Activated CD4-positive, CD25-positive, alpha-beta regulatory T cell treated with anti-CD3 and anti-CD28 coated beads, Interleukin-2, amount 50 U/mL, for 72 hours (primary cell): ENCODE measurements around the gene CYP46A1.
A peak's percentile ranks its signal among the peaks of the same experiment; 100 is the strongest.

Experiments
- DNase-seq: peaks from one replicate; pipeline ENCODE4 v3.0.0; 2021

Gene CYP46A1

GRCh38 chr14:99733211-99733539 is 49.1 kb downstream of the CYP46A1 start:
- DNase-seq, result peak; percentile 23

GRCh38 chr14:99733540-99734405 is 49.7 kb downstream of the CYP46A1 start:
- DNase-seq, result no peak

- peak; percentile 23 for DNase-seq
These were observed 50.4 kb downstream of the CYP46A1 start for GRCh38 chr14:99734406-99735051.

GRCh38 chr14:99735189-99736135 is 51.4 kb downstream of the CYP46A1 start:
- no peak for DNase-seq

DNA sequence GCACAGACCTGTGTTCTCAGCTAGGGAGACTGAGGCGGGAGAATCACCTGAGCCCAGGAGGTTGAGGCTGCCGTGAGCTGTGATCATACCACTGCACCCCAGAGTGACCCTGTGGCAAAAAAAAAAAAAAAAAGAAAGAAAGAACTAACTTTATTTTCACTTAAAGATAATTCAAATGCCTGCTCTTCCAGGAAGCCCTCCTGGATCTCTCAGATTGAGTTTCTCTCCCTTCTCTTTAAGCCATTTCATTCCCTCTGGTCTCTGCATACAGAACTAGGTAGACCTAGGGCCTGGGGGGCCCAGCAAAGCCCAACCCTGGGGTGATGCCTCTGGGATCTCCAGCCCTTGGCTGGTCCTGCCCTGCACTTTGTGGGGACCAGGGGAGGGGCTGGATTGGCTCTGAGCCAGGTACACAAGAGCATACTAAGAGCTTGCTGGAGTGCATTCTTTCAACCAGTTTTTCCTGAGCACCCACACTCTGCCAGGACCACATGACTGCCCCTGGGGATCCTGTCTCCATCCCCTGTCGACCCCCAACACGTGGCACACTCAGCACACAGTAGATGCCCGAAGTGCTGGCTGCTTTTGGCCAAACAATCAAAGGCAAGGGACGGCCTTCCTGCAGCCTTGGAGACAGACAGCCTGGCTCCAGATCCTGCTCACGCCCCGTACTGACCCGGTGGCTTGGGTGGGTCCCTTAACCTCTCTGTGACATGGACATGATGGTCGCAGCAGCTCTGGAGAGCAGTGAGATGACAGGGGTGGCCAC is 52.7 kb downstream of the CYP46A1 start:
- no peak for DNase-seq

GRCh38 chr14:99737451-99737951 is 53.4 kb downstream of the CYP46A1 start:
- DNase-seq, result no peak

GRCh38 chr14:99737956-99738667 is 54.0 kb downstream of the CYP46A1 start:
- no peak for DNase-seq

- DNase-seq, result no peak
These were observed 56.3 kb downstream of the CYP46A1 start for GRCh38 chr14:99740411-99740810.

- no peak for DNase-seq
These were observed 57.3 kb downstream of the CYP46A1 start for GRCh38 chr14:99741227-99741976.

DNA sequence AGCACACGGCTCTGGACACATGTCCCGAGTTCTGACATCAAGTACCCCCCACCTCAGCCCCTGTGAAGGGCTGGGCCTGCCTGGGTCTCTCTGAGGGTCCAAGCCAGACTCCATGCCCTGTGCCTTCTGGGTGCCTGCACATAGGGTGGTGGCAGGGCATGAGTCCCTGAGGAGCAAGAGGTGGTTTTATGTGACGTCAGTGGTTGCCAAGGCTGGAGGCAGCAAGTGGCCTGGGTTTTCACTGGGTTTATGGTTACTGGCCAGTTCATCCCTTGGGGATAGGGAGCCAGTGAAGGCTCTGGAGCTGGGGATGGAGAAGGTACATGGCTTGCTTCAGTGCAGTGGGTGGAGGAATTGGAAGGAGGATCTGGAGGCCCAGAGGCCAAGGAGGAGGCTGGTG is 58.0 kb downstream of the CYP46A1 start:
- no peak for DNase-seq

DNA sequence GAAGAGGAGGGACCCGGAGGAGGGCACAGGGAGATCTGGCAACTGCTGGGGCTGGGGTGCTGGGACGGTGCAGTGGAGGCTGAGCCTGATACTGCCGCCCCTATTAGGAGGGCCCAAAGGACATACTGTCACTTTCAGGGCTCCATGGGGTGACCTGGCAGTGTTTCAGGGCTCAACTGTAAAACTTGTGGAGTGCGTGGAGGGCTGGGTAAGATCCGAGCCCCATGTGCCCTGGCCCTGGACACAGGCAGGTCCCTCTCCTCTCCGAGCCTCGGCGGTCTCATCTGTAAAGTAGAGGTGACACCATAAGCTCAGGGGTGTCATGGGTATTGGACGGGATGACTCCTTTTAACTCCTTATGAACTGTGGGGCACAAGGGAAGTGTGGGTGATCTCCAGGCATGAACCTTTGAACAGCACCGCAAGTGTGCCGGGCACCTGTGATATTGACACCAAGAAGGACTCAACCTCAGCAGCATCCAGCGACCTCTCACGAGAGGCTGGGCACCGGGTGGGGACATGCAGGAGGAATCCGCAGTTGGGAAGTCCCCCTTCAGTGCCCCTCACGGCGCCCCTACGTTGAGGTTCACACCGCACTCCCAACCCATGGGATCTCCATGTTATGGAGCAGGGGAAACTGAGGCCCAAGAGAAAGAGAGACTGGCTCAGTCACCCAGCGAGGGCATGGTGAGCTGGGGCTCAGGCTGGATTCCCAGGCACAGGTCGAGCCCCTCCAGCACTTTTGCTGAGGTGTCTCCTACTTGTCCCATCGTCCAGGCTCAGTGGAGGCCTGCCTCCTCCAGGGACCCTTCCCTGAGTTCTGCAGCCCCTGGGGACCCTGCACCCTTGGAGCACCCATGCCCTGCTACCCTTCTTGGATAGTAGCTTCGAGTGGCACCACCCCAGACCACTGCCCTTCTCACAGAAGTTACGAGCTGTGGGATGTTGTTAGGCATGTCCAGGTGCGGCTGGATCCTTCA is 58.7 kb downstream of the CYP46A1 start:
- DNase-seq, result no peak

GRCh38 chr14:99744199-99744872 is 60.2 kb downstream of the CYP46A1 start:
- DNase-seq, result no peak

- DNase-seq, result no peak
These were observed 60.8 kb downstream of the CYP46A1 start for GRCh38 chr14:99744873-99745224.

DNA sequence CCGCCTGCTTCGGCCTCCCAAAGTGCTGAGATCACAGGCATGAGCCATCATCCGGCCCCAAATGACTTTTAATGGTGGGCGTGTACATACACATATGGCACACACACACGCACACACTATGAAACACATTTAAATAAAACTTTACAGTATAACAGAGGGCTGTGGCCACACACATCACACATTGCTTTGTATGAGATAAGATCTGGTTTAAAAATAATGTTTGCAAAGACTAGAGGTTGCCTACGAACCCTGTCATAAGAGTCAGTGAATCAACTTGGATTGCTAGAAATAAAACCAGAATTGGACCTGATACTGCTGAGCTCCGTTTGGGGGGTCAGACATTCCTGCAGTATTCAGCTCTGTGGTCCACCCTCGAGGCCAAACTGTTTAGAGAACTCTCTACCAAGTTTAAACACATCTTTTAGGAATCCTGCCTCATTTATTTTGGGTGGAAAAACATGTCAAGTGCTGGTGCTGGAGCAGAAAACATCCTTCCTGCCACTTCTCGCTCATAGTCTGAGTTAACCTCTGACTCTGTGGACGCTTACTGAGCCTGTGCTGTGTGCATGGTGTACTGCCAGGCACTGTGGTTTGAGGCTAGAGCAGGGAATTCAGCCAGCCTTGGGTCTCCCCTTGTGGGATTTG is 61.3 kb downstream of the CYP46A1 start:
- DNase-seq, result no peak

DNA sequence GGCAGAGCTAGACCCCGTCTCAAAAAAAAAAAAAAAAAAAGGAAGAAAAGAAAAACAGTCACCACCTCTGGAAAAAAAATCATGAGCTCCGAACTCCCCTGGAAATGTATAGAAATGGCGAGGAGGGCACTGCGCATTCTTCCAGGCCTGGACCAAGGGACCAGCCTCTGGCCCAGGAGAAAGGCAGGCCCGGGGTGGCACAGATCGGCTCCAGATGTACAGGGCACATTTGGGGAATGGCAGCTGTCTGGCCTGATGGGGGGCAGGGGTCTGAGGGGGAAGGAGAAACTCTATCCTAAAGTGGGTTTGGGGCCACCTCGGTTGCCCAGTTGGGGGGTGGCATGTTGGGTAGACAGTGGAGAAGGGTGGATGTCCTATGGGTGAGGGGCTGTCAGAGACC is 63.1 kb downstream of the CYP46A1 start:
- no peak for DNase-seq

- DNase-seq, result no peak
These were observed 63.7 kb downstream of the CYP46A1 start for GRCh38 chr14:99747582-99748330.

GRCh38 chr14:99748529-99748928 is 64.4 kb downstream of the CYP46A1 start:
- DNase-seq, result no peak

GRCh38 chr14:99749142-99749541 is 65.0 kb downstream of the CYP46A1 start:
- no peak for DNase-seq
